ENCODE data around the gene SMC6.

The SMC6 gene

DNA sequence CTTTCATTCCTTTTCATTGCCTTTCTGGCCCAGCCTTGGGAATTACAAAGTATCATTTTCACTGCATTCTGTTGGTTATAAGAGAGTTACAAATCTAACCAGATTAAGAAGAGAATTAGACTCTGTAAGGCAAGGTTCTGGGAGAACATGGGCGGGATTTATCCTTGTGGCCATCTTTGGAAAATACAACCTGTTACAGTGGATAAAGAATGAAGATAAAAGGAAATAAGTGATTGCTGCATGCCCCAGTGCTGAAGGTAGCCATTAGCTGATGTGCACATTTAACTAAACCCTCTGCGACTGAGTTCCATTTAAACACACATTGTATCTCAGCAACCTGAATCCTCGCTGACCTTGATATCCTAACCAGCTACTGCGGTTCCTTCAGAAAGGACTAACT, 93.4 kb downstream of the SMC6 start:
- no peak overlapping the region for H3K27ac ChIP-seq
- DNase-seq (ENCODE audit: low read depth, low spot score), result no peak

- DNase-seq (ENCODE audit: low read depth, low spot score), result no peak
- no peak overlapping the region for H3K27ac ChIP-seq
These were observed 95.3 kb downstream of the SMC6 start for GRCh38 chr2:17658251-17658843.

- DNase-seq (ENCODE audit: low read depth, low spot score), result no peak
- no peak overlapping the region for H3K27ac ChIP-seq
These were observed 95.9 kb downstream of the SMC6 start for GRCh38 chr2:17657759-17658158.

- no peak overlapping the region for H3K27ac ChIP-seq
- DNase-seq (ENCODE audit: low read depth, low spot score), result no peak
These were observed 100.8 kb downstream of the SMC6 start for GRCh38 chr2:17652681-17653394.

- no peak for DNase-seq (ENCODE audit: low read depth, low spot score)
These were observed 104.6 kb downstream of the SMC6 start for GRCh38 chr2:17649026-17649425.

GRCh38 chr2:17648581-17648980, 105.0 kb downstream of the SMC6 start:
- no peak for DNase-seq (ENCODE audit: low read depth, low spot score)
- H3K27ac ChIP-seq, result no peak overlapping the region

More at GRCh38 chr2:17649026-17649425, 104.6 kb downstream of the SMC6 start:
- H3K27ac ChIP-seq, result no peak overlapping the region

- no peak for DNase-seq (ENCODE audit: low read depth, low spot score)
- H3K27ac ChIP-seq, result no peak overlapping the region
These were observed 106.5 kb downstream of the SMC6 start for GRCh38 chr2:17646838-17647701.

GRCh38 chr2:17646081-17646554, 107.5 kb downstream of the SMC6 start:
- peak overlapping the region; percentile 62 for H3K27ac ChIP-seq
- peak; percentile 39 for DNase-seq (ENCODE audit: low read depth, low spot score)

DNA sequence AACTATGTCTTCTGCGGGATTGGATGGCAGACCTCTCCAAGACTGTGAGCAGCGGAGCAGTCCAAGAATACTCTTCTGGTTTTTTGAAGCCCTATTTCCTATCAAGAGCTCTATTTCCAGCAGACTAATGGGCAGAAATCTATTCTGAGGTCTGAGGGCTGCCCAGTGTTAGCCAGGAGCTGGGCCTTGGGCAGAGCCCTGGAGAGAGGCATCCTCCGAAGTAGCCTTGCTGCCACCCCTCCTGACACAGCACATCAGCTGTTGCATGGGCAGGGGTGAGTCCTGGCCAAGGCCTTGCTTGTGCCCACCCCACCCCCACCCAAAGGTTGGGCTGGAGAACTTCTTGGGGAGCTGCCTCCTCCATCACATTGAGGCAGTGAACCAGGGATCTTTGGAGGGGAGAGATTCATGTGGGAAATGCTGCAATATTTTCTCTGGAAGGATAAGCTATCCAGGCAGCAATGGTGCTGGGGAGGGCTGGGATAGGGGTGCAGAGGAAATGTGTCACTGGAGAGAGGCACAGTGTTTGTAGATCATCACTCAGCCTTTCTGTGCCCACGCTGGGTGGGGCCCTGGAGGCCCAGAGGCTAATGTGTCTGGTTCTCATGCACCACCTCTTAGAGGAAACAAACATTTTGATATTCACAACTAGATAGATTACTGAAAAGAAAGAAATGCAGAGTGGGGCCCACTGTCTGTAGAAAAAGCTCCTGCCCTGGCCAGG, 108.5 kb downstream of the SMC6 start:
- H3K27ac ChIP-seq, result peak overlapping the region; percentile 62
- DNase-seq (ENCODE audit: low read depth, low spot score), result peak; percentile 31

DNA sequence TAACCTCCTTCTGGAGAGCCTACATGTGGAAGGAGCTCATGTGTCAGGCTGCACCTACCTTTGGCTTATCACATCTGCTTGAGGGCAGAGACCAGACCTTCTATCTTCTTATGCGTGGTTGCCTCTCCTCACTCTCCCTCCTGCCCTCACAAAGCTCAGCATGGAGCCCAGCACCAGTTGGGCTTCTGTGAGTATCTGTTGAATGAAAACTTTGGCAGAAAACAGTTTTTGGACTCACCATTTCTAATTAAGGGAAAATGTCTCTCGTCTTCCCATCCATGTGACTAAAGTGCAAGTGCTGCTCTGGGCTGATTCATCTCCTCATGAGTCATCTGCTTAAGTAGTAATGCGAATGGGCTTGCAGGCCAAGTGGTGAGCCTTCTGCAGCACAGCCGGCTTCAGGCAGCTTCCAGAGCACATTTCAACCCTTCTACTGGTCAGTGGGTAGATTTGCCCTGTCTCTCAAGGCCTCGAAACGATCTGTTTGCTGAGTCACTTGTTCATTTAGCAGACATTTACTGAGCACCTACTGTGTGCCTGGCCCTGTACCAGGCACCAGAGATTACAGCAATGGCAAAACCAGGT, 110.5 kb downstream of the SMC6 start:
- DNase-seq (ENCODE audit: low read depth, low spot score), result peak; percentile 83
- peak overlapping the region; percentile 59 for H3K27ac ChIP-seq

DNA sequence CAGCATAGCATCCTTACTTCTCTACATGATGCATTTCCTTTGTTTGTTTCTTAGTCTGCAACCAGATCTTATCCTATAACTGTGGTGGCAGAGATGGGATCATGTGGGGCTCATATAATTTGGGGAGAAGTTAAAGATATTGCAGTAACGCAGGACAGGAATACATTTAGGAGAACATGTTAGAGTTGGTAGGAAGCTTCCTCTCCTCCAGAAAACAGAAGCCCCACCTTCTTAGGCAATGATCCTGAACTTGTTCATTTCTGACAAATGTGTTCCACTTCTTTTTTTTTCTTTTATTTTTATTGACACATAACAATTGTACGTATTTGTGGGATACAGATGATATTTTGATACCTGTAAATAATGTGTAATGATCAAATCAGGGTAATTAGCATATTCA, 113.2 kb downstream of the SMC6 start:
- no peak overlapping the region for H3K27ac ChIP-seq
- no peak for DNase-seq (ENCODE audit: low read depth, low spot score)

- no peak for DNase-seq (ENCODE audit: low read depth, low spot score)
- H3K27ac ChIP-seq, result no peak overlapping the region
These were observed 115.3 kb downstream of the SMC6 start for GRCh38 chr2:17638196-17638743.

- H3K27ac ChIP-seq, result no peak overlapping the region
- no peak for DNase-seq (ENCODE audit: low read depth, low spot score)
These were observed 116.3 kb downstream of the SMC6 start for GRCh38 chr2:17637131-17637906.

- no peak for DNase-seq (ENCODE audit: low read depth, low spot score)
- H3K27ac ChIP-seq, result no peak overlapping the region
These were observed 117.4 kb downstream of the SMC6 start for GRCh38 chr2:17636257-17636656.

DNA sequence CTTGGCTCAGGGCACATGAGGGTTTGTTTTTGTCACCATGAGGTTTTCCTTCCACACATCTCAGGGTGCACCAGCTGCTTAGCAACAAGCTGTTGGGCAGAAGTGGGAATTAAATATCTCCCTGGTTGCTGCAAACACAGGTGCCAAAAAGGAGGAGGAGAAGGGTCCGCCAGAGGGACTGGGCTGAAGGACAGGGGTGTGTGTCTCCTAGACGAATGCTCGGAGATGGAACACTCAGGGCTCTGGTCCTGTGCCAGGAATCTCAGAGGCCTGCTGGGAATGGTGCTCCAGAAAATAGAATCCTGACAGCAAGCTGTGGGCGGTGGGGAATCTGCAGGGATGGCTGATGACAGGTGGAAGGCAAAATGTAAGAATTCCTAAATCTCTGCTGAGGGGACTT, 118.6 kb downstream of the SMC6 start:
- DNase-seq (ENCODE audit: low read depth, low spot score), result no peak
- H3K27ac ChIP-seq, result no peak overlapping the region

GRCh38 chr2:17630089-17630488, 123.5 kb downstream of the SMC6 start:
- DNase-seq (ENCODE audit: low read depth, low spot score), result no peak

GRCh38 chr2:17628349-17629261, 125.0 kb downstream of the SMC6 start:
- no peak overlapping the region for H3K27ac ChIP-seq
- no peak for DNase-seq (ENCODE audit: low read depth, low spot score)

More at GRCh38 chr2:17630089-17630488, 123.5 kb downstream of the SMC6 start:
- H3K27ac ChIP-seq, result no peak overlapping the region

GRCh38 chr2:17627434-17627833, 126.2 kb downstream of the SMC6 start:
- DNase-seq (ENCODE audit: low read depth, low spot score), result no peak
- no peak overlapping the region for H3K27ac ChIP-seq
